Bronchial epithelial cell (primary cell): ENCODE results near the gene SRSF7. TPM values are rescaled to one million over a fixed set of nuclear protein-coding genes. Genes with fewer than 3 reads are reported as not detected.

Source experiments
- DNase-seq: peaks from one replicate; pipeline ENCODE4 v3.0.0-alpha.2; 2010; ENCODE audit warnings: low read depth
- FAIRE-seq: peaks from 2 replicates; lab custom pipeline; 2011; peaks lifted over from hg19 to GRCh38; lab: Jason Lieb, UNC
- H3K27me3 ChIP-seq: 2 replicates; pipeline ENCODE4 v1.5.1; 2011; ENCODE audit warnings: low read length; ENCODE audit not compliant: control insufficient read depth, insufficient read depth
- H3K36me3 ChIP-seq: 2 replicates; pipeline ENCODE4 v1.5.1; 2011; ENCODE audit warnings: low read length; ENCODE audit not compliant: control insufficient read depth, insufficient read depth
- H3K4me3 ChIP-seq: 2 replicates; pipeline ENCODE4 v1.5.1; 2011; ENCODE audit warnings: mild to moderate bottlenecking, low read depth, low read length, control low read depth
- total RNA-seq: library from RNA; depleted of rRNA; stranded (reverse); fragments of >200 nt; gene quantifications from 2 replicates; pipeline ENCODE4 v1.2.1, GENCODE V29; 2014
- TF ChIP-seq, protein P1 (sequence below): IDR thresholded peaks from 2 replicates; pipeline ENCODE4 v1.5.1; 2011; ENCODE audit warnings: mild to moderate bottlenecking, moderate library complexity, low read length, control low read depth, inconsistent platforms; ENCODE audit not compliant: insufficient read depth, severe bottlenecking

Gene SRSF7
- total RNA-seq, 1 donor from 2014 or later, result 120 TPM

GRCh38 chr2:38747007-38747424, 4.1 kb downstream of the SRSF7 start:
- Histone ChIP-seq H3K27me3 (no peaks in the 10 kb centered on the region), H3K36me3 (peaks cover 20% of the 10 kb centered on the region), H3K4me3 (no peak overlapping the region)
- TF ChIP-seq, protein P1, sequence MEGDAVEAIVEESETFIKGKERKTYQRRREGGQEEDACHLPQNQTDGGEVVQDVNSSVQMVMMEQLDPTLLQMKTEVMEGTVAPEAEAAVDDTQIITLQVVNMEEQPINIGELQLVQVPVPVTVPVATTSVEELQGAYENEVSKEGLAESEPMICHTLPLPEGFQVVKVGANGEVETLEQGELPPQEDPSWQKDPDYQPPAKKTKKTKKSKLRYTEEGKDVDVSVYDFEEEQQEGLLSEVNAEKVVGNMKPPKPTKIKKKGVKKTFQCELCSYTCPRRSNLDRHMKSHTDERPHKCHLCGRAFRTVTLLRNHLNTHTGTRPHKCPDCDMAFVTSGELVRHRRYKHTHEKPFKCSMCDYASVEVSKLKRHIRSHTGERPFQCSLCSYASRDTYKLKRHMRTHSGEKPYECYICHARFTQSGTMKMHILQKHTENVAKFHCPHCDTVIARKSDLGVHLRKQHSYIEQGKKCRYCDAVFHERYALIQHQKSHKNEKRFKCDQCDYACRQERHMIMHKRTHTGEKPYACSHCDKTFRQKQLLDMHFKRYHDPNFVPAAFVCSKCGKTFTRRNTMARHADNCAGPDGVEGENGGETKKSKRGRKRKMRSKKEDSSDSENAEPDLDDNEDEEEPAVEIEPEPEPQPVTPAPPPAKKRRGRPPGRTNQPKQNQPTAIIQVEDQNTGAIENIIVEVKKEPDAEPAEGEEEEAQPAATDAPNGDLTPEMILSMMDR, result no peak
- DNase-seq (no peak), FAIRE-seq (no peak)

- Histone ChIP-seq H3K36me3 (peaks cover 20% of the 10 kb centered on the region), H3K4me3 (no peak overlapping the region), H3K27me3 (no peaks in the 10 kb centered on the region)
- FAIRE-seq (no peak), DNase-seq (no peak)
- TF ChIP-seq, protein P1, result no peak
Observed at GRCh38 chr2:38745267-38745666, 5.9 kb downstream of the SRSF7 start.

- peaks cover 16% of the 10 kb centered on the region for H3K36me3 ChIP-seq
Observed at GRCh38 chr2:38744399-38744780, 6.8 kb downstream of the SRSF7 start.

DNA sequence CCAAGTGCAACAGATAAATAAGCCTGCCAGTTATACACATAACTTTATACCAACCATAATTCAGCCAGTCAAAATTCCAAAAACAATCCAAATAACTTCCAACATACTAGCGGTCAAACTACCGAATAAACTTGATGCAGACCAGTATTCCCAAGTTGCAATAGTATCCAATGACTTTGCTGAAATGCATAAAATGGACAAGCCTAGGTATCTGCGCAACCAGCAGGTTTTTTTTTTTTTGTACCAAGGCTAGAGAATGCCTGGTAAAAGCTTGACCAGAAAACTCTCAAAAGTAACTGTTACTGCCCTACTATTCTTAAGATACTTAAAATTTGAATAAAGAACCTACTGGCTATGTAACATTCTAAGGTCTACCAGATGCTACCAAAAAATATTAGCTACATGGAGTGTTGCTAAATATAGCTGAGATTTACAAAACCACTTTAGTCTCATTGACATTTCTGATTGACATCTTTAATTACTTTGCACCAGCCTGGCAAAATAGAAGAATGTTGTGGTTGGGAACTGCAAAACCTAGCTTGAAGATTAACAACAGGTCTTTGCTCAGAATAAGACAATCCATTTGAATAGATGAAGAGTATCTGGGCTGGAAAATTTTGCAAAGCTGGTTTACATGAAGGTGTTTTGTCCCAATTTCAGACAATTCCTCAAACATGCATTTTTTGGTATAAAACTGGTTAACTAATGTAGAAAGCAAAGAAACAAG, 7.3 kb downstream of the SRSF7 start:
- DNase-seq (no peak), FAIRE-seq (no peak)
- Histone ChIP-seq H3K27me3 (no peaks in the 10 kb centered on the region), H3K36me3 (peaks cover 14% of the 10 kb centered on the region), H3K4me3 (no peak overlapping the region)
- TF ChIP-seq, protein P1, result no peak

More at GRCh38 chr2:38744399-38744780, 6.8 kb downstream of the SRSF7 start:
- Histone ChIP-seq H3K27me3 (no peaks in the 10 kb centered on the region), H3K4me3 (no peak overlapping the region)
- TF ChIP-seq, protein P1, result no peak
- FAIRE-seq (no peak), DNase-seq (no peak)

GRCh38 chr2:38742797-38743559, 8.2 kb downstream of the SRSF7 start:
- DNase-seq (no peak), FAIRE-seq (no peak)
- H3K36me3 ChIP-seq, result peaks cover 9% of the 10 kb centered on the region
- H3K27me3 ChIP-seq, result no peaks in the 10 kb centered on the region
- no peak overlapping the region for H3K4me3 ChIP-seq
- TF ChIP-seq, protein P1, result no peak
